Inflammatory macrophage treated with lipopolysaccharide for 1 hour (primary cell): ENCODE measurements around the gene ACSM2B.
"Not testable (repeated sequence)": the region's sequence is repeated elsewhere in the genome, so short reads cannot be mapped to it uniquely, and the experiment has no call there.

Source experiments
- DNase-seq, 2 donors: peaks; one replicate each; pipeline ENCODE4 v3.0.0-alpha.2; 2020 to 2022

The ACSM2B gene, protein sequence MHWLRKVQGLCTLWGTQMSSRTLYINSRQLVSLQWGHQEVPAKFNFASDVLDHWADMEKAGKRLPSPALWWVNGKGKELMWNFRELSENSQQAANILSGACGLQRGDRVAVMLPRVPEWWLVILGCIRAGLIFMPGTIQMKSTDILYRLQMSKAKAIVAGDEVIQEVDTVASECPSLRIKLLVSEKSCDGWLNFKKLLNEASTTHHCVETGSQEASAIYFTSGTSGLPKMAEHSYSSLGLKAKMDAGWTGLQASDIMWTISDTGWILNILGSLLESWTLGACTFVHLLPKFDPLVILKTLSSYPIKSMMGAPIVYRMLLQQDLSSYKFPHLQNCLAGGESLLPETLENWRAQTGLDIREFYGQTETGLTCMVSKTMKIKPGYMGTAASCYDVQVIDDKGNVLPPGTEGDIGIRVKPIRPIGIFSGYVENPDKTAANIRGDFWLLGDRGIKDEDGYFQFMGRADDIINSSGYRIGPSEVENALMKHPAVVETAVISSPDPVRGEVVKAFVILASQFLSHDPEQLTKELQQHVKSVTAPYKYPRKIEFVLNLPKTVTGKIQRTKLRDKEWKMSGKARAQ

GRCh38 chr16:20576145-20576544 is at the start of gene ACSM2B:
TSS of gene ACSM2B (minus strand) at chr16:20576367. CDS start at chr16:20564845, 11,522 bp downstream.
- DNase-seq, result not testable (repeated sequence)

- no peak for DNase-seq
These were observed 49.0 kb upstream of the ACSM2B start for GRCh38 chr16:20624882-20625807.

DNA sequence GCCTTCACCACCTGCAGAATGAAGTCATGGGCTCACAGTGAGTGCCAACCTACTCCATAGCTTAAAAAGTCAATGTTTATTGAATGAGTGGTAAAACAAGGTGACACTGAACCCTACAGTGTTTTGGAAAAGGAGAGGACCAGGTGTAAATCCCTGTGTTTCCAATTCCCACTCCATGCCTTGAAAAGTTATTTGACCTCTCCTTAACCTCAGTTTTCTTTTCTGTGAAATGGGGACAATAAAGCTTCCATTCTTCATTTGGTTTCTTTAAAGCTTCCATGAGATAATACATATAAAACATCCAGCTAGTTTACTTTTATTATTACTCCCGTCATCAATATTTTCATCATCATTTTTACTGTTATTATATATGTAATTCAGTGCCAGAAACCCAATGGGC is 48.0 kb upstream of the ACSM2B start:
- no peak for DNase-seq

GRCh38 chr16:20622498-20622870 is 46.3 kb upstream of the ACSM2B start:
- DNase-seq, result no peak

DNA sequence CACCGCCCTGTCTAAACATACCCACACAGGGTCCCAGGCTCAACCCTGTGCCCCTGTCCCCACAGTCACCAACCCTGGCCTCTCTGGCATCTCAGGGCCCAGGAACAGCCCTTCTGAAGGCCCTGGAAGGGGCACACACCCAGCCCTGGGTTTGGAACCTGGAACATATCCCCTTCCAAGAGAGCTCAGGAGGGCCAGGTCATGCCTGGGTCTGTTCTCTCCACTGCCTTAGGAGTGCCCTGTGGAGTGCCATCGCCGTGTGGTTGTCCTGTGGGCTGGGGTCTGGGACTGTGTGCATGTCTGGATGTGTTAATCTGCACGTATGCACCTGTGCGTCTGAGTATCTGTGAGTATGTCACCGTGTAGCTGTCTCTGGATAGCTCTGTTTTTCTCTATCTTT is 45.2 kb upstream of the ACSM2B start:
- DNase-seq, result no peak

- no peak for DNase-seq
These were observed 44.6 kb upstream of the ACSM2B start for GRCh38 chr16:20620770-20621169.

GRCh38 chr16:20620003-20620402 is 43.8 kb upstream of the ACSM2B start:
- no peak for DNase-seq

DNA sequence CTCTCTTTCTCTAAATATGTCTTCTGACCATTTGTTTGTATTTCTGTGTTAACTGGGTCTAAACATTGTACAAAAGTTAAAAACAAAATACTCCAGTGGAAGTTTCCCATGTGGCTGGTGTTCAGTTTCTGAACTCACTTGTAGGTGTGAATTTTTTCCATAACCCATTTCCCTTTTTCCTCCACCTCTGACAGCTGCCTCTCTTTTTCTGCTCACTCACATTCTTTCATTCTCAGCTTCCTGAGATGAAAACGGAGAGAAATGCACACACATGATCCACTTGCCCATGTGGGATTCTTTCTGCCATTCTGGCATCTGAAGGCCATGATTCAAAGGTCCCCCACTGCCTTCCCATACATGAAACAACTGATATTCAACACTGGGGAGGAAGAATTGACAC is 41.1 kb upstream of the ACSM2B start:
- no peak for DNase-seq

DNA sequence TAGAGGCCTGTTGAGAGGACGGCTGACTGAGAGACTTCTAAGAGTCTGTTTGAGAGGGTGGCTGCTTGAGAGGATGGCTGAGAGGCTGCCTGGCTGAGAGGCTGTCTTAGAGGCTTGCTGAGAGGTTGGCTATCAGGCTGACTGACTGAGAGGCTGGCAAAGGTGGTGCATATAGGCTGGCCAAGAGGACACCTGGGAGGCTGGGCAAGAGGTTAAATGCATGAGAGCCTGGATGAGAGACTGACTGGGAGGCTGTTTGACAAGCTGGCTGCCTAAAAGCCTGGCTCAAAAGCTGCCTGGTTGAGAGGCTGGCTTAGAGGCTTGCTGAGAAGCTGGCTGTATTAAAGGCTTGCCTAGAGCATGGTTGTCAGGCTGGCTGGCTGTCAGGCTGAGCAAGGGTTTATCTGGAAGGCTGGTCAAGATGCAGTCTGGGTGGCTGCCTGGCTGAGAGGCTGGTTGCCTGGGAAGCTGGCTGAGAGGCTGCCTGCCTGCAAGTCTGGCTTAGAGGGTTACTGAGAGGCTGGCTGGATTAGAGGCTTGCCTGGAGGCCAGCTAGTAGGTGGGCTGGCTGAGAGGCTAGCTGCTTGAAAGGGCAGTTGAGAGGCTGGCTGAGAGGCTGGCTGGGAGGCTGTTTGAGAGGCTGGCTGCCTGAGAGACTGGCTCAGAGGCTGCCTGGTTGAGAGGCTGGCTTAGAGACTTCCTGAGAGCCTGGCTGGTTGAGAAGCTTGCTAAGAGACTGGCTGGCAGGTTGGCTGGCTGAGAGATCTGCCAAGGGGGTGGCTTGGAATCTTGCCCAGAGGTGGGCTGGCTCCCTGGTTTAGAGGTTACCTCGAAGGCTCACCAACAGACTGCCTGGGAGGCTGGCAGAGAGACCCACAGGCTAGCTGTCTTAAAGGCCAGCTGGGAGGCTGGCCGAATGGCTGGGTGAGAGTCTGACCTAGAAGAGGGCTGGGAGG is 38.3 kb upstream of the ACSM2B start:
- DNase-seq, result no peak

DNA sequence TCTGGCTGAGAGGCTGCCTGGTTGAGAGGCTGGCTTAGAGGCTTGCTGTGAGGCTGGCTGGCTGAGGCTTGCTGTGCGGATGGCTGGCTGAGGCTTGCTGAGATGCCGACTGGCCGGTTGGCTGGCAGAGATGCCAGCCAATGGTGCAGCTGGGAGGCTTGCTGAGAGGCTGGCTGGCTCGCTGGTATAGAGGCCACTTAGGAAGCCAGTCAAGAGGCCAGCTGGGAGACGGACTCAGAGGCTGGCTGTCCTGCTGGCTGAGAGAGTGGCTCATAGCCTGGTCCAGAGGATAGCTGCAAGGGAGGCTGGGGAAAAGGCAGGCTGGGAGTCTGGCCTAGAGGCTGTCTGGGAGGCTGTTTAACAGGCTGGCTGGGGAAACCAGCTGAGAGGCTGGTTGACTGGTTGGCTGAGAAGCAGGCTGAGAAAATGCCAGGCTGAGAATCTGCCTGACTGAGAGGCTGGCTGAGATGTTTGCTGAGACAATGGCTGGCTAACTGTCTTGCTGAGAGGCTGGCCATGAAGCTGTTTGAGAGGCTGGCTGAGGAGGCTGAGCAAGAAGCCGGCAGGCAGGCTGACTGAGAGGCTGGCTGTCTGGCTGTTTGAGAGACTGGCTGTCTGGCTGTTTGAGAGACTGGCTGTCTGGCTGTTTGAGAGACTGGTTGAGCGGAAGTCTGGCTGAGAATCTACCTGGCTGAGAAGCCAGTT is 37.5 kb upstream of the ACSM2B start:
- no peak for DNase-seq

- DNase-seq, result no peak
These were observed 36.6 kb upstream of the ACSM2B start for GRCh38 chr16:20612551-20613480.

DNA sequence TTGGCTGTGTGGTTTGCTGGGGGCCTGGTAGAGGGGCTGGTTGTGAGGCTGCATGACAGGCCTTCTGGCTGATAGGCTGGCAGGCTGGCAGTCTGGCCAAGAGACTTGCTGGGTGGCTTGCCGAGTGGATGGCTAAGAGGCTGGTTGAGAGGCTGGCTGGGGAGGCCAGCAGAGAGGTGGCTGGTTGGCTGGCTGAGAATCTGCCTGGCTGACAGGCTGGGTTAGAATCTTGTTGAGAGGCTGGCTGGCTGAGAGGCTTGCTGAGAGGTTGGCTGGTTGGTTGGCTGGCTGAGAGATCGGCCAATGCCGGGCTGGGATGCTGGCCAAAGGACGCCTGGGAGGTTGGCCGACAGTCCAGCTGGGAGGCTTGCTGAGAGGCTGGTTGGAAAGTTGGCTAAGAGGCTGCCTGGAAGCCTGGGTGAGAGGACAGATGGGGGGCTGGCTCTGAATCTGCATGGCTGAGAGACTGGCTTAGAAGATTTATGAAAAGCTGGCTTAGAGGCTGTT is 35.9 kb upstream of the ACSM2B start:
- DNase-seq, result no peak

- no peak for DNase-seq
These were observed 35.3 kb upstream of the ACSM2B start for GRCh38 chr16:20611350-20611902.

DNA sequence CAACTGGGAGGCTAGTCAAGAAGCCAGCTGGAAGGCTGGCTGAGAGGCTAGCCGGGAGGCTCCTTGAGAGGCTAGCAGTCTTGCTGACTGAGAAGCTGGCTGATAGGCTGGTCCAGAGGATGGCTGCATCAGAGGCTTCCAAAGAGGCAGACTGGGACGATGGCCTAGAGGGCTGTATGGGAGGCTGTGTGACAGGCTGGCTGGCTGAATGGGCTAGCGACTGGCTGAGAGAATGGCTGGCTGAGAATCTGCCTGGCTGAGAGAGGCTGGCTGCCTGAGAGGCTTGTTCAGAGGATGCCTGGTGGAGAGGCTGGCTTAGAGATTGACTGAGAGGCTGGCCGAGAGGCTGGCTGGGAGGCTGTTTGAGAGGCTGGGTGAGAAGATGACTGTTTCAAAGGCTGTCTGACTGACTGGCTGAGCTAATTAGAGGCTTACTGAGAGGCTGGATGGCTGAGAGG is 34.8 kb upstream of the ACSM2B start:
- no peak for DNase-seq

GRCh38 chr16:20610211-20610891 is 34.2 kb upstream of the ACSM2B start:
- no peak for DNase-seq

- DNase-seq, result peak; percentile 10 to 34
These were observed 26.0 kb upstream of the ACSM2B start for GRCh38 chr16:20602205-20602604.

DNA sequence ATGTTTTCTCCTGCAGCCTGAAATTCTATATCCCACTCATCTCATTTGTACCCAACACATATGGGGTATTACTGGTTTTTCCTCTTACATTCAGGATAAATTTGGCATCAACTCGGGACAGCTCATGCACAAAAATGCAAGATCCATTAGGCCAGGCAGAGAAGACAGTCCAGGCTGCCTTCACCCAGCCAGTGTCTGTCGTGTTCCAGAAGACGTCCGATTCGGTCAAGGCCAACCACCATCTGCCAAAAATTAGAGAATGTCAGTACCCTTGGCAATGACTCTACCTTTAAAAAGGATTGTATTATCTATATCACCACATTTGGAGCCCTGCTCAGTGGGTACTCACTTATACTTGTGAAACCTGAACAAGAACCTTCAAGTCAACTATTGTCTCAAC is 23.3 kb upstream of the ACSM2B start:
- DNase-seq, result not testable (repeated sequence)

GRCh38 chr16:20598832-20599469 is 22.8 kb upstream of the ACSM2B start:
- DNase-seq, result no peak

DNA sequence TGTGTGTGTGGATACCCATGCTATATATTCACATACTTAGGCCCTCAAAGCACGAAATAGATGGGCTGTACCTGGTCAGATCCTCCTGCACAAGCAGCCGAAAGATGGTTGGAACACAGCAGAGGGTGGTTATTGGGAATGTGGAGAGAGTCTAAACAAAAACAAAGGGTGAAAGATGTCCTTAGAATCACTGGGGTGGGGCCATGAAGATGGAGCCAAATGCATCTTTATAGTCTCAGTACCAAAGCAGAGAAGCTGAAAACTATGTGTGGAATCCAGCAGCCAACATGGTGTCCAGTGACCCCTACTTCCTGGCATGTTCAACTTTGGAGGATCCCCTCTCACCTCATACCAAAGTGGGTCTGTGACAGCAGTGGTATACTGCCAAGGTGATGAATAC is 19.5 kb upstream of the ACSM2B start:
- not testable (repeated sequence) for DNase-seq
